LNCAP (cell line): ENCODE measurements around the gene TOP3A.

Experiments
- TF ChIP-seq, protein P1 (sequence below): fragments of 450-650 bp; IDR thresholded peaks from 2 replicates; pipeline ENCODE4 v1.5.1; 2017; ENCODE audit warnings: mild to moderate bottlenecking

Gene TOP3A, protein sequence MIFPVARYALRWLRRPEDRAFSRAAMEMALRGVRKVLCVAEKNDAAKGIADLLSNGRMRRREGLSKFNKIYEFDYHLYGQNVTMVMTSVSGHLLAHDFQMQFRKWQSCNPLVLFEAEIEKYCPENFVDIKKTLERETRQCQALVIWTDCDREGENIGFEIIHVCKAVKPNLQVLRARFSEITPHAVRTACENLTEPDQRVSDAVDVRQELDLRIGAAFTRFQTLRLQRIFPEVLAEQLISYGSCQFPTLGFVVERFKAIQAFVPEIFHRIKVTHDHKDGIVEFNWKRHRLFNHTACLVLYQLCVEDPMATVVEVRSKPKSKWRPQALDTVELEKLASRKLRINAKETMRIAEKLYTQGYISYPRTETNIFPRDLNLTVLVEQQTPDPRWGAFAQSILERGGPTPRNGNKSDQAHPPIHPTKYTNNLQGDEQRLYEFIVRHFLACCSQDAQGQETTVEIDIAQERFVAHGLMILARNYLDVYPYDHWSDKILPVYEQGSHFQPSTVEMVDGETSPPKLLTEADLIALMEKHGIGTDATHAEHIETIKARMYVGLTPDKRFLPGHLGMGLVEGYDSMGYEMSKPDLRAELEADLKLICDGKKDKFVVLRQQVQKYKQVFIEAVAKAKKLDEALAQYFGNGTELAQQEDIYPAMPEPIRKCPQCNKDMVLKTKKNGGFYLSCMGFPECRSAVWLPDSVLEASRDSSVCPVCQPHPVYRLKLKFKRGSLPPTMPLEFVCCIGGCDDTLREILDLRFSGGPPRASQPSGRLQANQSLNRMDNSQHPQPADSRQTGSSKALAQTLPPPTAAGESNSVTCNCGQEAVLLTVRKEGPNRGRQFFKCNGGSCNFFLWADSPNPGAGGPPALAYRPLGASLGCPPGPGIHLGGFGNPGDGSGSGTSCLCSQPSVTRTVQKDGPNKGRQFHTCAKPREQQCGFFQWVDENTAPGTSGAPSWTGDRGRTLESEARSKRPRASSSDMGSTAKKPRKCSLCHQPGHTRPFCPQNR

DNA sequence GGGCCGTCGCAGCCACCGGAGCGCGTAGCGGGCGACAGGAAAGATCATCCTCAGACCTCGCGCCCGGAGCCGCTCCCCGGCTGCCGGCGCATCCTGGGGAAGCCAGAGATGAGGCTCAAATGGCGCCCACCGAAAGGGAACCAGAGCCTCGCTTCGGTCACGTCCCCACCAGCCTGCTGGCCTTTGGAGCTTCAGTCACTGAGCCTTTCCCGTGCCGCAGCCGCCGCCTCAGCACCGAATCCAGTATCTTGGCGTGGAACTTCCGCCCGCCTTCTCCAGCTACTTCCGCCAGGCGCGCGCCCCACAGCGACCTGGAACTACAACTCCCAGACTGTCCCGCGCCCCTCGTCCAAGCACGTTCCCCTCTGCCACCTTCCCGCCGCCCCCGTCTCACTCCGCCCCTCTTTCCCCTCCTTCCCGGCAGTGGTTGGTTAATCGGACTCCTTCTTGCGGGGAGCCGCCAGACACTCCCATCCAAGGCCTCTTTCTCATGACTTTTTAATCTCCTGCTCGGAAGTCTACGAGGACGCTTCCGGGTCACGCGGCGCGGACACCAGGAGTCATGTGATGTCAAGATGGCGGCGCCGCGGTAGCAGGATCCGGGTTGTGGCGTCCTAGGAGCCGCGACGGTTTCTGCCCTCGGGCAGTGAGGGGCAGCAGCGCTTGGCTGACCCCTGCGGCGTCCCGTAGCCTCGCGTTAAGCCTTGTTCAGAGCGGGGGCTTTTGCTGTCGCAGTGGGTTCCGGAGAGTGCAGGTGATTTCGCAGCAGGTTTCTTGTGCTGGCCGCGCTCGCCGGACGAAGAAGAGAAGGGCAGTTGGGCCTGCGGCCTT lies at the start of gene TOP3A, which contains the start of gene SMCR8:
TOP3A (minus strand) TSS at position 264 of the 831 bp plus-strand sequence; CDS start at position 48, 216 bp downstream.
SMCR8 (plus strand) TSS at position 563 of the 831 bp plus-strand sequence. CDS start 497 bp downstream, outside the sequence.
- TF ChIP-seq, protein P1, sequence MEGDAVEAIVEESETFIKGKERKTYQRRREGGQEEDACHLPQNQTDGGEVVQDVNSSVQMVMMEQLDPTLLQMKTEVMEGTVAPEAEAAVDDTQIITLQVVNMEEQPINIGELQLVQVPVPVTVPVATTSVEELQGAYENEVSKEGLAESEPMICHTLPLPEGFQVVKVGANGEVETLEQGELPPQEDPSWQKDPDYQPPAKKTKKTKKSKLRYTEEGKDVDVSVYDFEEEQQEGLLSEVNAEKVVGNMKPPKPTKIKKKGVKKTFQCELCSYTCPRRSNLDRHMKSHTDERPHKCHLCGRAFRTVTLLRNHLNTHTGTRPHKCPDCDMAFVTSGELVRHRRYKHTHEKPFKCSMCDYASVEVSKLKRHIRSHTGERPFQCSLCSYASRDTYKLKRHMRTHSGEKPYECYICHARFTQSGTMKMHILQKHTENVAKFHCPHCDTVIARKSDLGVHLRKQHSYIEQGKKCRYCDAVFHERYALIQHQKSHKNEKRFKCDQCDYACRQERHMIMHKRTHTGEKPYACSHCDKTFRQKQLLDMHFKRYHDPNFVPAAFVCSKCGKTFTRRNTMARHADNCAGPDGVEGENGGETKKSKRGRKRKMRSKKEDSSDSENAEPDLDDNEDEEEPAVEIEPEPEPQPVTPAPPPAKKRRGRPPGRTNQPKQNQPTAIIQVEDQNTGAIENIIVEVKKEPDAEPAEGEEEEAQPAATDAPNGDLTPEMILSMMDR: no peak

DNA sequence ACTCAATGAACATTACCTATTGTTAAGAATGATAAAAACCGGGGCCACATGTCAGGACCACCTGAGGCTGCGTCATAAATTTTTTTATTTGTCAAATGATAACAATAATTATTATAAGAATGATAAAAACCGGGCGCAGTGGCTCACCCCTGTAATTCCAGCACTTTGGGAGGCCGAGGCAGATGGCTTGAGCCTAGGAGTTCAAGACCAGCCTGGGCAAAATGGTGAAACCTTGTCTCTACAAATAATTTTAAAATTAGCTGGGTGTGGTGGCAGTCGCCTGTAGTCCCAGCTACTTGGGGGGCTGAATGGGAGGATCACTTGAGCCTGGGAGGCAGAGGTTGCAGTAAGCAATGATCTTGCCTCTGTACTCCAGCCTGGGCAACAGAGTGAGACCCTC lies 49.4 kb upstream of the TOP3A start:
- TF ChIP-seq, protein P1: no peak

DNA sequence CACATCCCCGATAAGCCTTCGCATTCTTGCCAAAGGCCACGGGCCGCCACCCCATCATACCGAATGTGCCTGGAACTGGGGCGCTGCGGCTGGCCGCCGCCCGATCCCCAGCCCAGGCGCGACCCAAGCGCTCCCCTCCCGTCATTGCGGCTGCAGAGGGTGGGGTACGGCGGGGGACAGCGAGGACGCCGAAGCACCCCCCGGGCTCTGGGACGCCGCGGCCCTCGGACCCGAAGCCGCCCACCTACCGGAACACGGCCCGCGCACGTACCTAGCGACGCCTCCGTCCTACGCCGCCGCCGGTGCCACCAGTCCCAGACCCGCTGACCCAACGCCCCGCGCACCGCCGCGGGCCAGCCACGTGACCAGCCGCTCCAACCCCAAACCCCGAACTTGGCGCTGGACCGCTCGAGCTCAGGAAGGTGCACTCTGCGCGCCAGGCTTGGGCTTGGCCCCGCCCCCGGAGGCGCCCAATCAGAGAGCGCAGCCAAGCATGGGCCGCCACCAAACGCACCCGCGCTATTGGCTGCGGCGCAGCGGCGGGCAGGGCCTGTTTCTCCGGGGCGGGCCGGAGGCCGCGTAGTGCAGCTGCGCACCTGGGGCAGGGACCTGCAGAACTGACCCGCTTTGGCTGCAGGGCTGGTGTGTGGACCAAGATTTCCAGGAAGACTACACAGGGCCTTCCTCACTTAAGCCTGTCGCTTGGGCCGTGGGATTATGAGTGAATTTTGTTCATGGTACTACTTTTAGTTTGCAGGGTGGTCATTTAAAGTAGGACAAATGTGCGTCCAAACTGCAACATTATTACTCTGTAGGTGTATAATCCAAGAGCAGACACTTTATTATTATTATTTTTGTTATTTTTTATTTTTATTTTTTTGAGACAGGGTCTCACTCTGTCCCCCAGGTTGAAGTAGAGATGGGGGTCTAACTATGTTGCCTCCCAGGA lies 48.6 kb upstream of the TOP3A start, which contains the start of gene SHMT1:
SHMT1 (minus strand) TSS at position 450 of the 949 bp plus-strand sequence. CDS start 7,569 bp downstream, outside the sequence.
- TF ChIP-seq, protein P1: no peak

DNA sequence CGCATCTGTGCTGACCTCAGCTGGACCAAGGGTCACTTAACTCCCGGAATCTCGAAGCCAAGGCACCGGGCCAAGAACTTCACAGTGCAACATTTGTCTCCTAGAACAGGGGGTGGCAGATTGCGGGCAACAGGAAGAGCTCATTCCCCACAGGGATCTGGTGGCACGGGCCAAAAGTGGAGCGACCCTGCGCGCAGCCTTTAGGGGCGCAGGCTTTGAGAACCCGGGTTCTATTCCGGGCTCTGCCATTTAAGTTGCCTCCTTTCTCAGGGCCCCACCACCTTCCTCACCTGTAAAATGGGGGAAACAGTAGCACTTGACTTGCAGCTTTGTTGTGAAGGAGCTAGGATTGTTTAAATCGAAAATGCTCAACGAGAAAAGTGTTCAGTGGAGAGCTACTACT lies 47.9 kb upstream of the TOP3A start:
- TF ChIP-seq, protein P1: no peak

DNA sequence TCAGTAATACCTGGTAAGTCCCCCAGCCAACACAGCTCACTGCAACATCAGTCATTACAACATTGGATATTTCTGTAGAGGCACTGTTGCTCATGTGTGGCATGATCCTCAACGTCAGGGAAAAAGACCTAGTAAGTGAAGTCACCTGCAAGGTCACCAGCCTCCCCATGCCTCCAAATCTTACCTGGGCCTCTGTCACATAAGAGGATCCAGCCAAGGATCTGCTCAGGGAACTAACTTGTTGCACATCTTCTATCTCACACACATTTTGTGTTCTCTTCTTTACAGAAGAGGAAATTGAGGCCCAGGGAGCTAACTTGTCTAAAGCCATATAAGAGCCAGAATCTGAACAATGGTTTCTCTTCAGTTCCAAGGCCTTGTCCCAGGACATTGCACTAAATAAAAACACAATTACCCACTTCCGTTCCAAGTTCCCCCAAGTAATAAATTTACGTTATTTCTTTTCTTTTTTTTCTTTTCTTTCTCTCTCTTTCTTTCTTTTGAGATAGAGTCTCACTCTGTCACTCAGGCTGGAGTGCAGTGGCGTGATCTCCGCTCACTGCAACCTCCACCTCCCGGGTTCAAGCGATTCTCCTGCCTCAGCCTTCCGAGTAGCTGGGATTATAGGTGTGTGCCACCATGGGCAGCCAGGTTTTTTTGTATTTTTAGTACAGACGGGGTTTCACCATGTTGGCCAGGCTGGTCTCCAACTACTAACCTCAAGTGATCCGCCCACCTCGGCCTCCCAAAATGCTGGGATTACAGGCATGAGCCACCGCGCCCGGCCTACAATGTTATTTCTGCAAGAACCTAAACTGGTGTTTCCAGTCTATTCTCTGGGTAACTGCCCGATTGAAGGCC lies 47.3 kb upstream of the TOP3A start:
- TF ChIP-seq, protein P1: no peak

DNA sequence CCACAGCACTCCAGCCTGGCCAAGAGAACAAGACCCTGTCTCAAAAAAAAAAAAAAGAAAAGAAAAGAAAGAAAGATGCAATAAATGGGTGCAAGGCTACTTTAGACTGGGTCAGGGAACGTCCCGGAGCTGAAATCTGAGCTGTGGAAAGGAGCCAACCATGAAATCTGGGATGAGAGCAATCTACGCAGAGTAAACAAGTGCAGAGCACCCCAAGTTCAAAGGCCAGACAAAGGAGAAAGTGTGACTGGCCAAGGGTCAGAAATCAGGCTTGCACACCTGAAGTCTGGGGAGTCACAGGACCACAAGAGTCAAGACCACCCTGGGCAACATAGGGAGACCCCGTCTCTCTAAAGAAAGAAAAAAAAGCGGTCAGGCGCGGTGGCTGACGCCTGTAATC lies 45.7 kb upstream of the TOP3A start:
- TF ChIP-seq, protein P1: no peak
